ENCODE data around the gene EHHADH.

DNA sequence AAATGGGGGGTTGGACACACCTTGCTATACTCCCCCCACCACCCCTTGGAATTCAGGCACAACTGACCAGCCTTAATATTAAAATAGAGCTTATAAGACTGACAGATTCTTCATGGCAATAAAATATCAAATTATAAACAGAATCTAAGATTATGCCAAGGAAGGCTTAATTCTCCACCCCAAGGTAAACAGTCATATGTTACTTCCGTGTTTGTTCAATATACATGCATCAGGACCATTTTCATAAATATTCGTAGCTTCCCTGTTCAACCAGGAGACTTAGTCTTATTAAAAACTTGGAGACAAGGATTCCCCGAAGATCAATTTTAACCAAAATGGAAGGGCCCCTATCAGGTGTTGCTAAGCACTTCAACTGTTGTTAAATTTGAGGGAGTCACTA lies 13.3 kb upstream of the EHHADH start:
- TF ChIP-seq CENPBD1 (CRISPR knock-in tag; IDR thresholded peaks at IDR 0.05; ENCODE audit: borderline replicate concordance, low read depth) = no peak
- TF ChIP-seq ZNF652 (CRISPR knock-in tag; IDR thresholded peaks at IDR 0.05; ENCODE audit: borderline replicate concordance, low read depth) = no peak
- TF ChIP-seq, protein P1, sequence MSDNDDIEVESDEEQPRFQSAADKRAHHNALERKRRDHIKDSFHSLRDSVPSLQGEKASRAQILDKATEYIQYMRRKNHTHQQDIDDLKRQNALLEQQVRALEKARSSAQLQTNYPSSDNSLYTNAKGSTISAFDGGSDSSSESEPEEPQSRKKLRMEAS (IDR thresholded peaks at IDR 0.05) = no peak
